HepG2 (cell line): ENCODE measurements around the gene CERS6. TPM values are rescaled to one million over a fixed set of nuclear protein-coding genes. Genes with fewer than 3 reads are reported as not detected.

Experiments used
- ATAC-seq: fragments of 200-7000 bp; cut with Tn5 transposase; 3 replicates; pipeline ENCODE4 v1.9.1; 2020; ENCODE audit warnings: mild to moderate bottlenecking, moderate library complexity
- BruUV-seq: library from RNA; stranded (reverse); fragments of 400-500 nt; replicated peaks from 2 replicates; lab custom pipeline; 2021; lab: Mats Ljungman, UMichigan
- CTCF ChIA-PET: fragments of 300-600 bp; formaldehyde crosslinking; extraction: SDS; loops from one replicate; lab custom pipeline; 2021; ENCODE audit warnings: low total read pairs, inconsistent platforms, low intra/inter-chr PET ratio; lab: Yijun Ruan, JAX
- POLR2A ChIA-PET: fragments of 350-600 bp; sonication (Branson Sonifier 250); formaldehyde crosslinking; loops from one replicate; lab custom pipeline; 2020; ENCODE audit warnings: antibody characterized with exemption, inconsistent platforms; lab: Yijun Ruan, JAX
- DNase-seq: peaks from one replicate; pipeline ENCODE4 v3.0.0-alpha.2; 2015; ENCODE audit warnings: low spot score
- FAIRE-seq: peaks from 3 replicates; lab custom pipeline; 2011; peaks lifted over from hg19 to GRCh38; lab: Jason Lieb, UNC
- H2AFZ ChIP-seq: one replicate; pipeline ENCODE4 v1.6.1; 2011; ENCODE audit warnings: low read length, inconsistent platforms
- H3K27ac ChIP-seq: fragments of 300-600 bp; 3 replicates; pipeline ENCODE4 v1.8.0; 2011; ENCODE audit warnings: mixed run types, mild to moderate bottlenecking, mixed read lengths, low read length, inconsistent platforms; ENCODE audit not compliant: insufficient read depth; ENCODE audit errors: extremely low read length
- H3K27me3 ChIP-seq, 2 experiments: fragments of 200-600 bp in 1 of 2; 2 replicates in 1 of 2; 3 replicates in 1 of 2; pipeline versions ENCODE4 v1.6.0 to v1.8.0; 2011; ENCODE audit warnings: low read length in 2 of 2, mild to moderate bottlenecking in 2 of 2, moderate library complexity in 2 of 2, inconsistent platforms in 1 of 2; ENCODE audit not compliant: insufficient read depth in 2 of 2, control insufficient read depth in 1 of 2
- H3K36me3 ChIP-seq, 2 experiments: fragments of 200-600 bp in 1 of 2; replicated peaks in 1 of 2; 2 replicates in 1 of 2; 3 replicates in 1 of 2; pipeline versions ENCODE4 v1.5.1 to v1.8.0; 2011; ENCODE audit warnings: low read length in 2 of 2, inconsistent platforms in 1 of 2; ENCODE audit not compliant: insufficient read depth in 2 of 2, control insufficient read depth in 1 of 2
- H3K4me1 ChIP-seq: 2 replicates; pipeline ENCODE4 v1.5.1; 2012; ENCODE audit warnings: low read length, inconsistent platforms; ENCODE audit not compliant: insufficient read depth
- H3K4me2 ChIP-seq: 2 replicates; pipeline ENCODE4 v1.6.0; 2011; ENCODE audit warnings: low read depth, low read length, inconsistent platforms
- H3K4me3 ChIP-seq, 3 experiments: fragments of 200-600 bp in 1 of 3; sonication (generic), shearing (Covaris generic) in 1 of 3; replicated peaks in 1 of 3; 2 replicates each; pipeline ENCODE4 v1.5.1; 2011 to 2016; ENCODE audit warnings: low read length in 3 of 3, inconsistent platforms in 2 of 3, low read depth in 2 of 3, mild to moderate bottlenecking in 2 of 3, control low read depth in 1 of 3, mixed read lengths in 1 of 3; ENCODE audit not compliant: insufficient read depth in 1 of 3
- H3K79me2 ChIP-seq: one replicate; pipeline ENCODE4 v1.6.1; 2011; ENCODE audit warnings: low read length, inconsistent platforms; ENCODE audit not compliant: insufficient read depth
- H3K9ac ChIP-seq: 2 replicates; pipeline ENCODE4 v1.6.0; 2011; ENCODE audit warnings: mild to moderate bottlenecking, low read depth, low read length, inconsistent platforms; ENCODE audit not compliant: insufficient read depth
- H3K9me3 ChIP-seq: 2 replicates; pipeline ENCODE4 v1.5.1; 2012; ENCODE audit warnings: mild to moderate bottlenecking, low read length
- H4K20me1 ChIP-seq: 2 replicates; pipeline ENCODE4 v1.6.0; 2011; ENCODE audit warnings: inconsistent platforms, mild to moderate bottlenecking, low read length, moderate library complexity; ENCODE audit not compliant: insufficient read depth
- AGO1 ChIP-seq: fragments of 200-400 bp; formaldehyde crosslinking; IDR thresholded peaks from 2 replicates; pipeline ENCODE4 v1.6.1; 2017; ENCODE audit warnings: mild to moderate bottlenecking, low read depth, low read length, moderate library complexity; ENCODE audit not compliant: poor library complexity, severe bottlenecking
- DNMT1 ChIP-seq: sonication (generic); formaldehyde crosslinking; IDR thresholded peaks from 2 replicates; pipeline ENCODE4 v1.5.1; 2020; ENCODE audit warnings: mild to moderate bottlenecking, missing genetic modification reagents
- FOXC1 ChIP-seq: sonication (generic); formaldehyde crosslinking; IDR thresholded peaks from 2 replicates; pipeline ENCODE4 v1.8.0; 2022; ENCODE audit warnings: mild to moderate bottlenecking, missing genetic modification reagents, borderline replicate concordance
- HNRNPL ChIP-seq: fragments of 200-400 bp; formaldehyde crosslinking; IDR thresholded peaks from 2 replicates; pipeline ENCODE4 v1.6.1; 2017; ENCODE audit warnings: mild to moderate bottlenecking, low read depth, low read length
- KMT2B ChIP-seq: IDR thresholded peaks from 2 replicates; pipeline ENCODE4 v1.6.1; 2016; ENCODE audit warnings: missing genetic modification reagents, missing compliant biosample characterization
- MEF2D ChIP-seq: sonication (generic); formaldehyde crosslinking; IDR thresholded peaks from 2 replicates; pipeline ENCODE4 v1.5.1; 2020; ENCODE audit warnings: mild to moderate bottlenecking, missing genetic modification reagents
- MLXIP ChIP-seq: sonication (generic); formaldehyde crosslinking; IDR thresholded peaks from 2 replicates; pipeline ENCODE4 v1.9.0; 2021; ENCODE audit warnings: missing genetic modification reagents, borderline replicate concordance
- MTA1 ChIP-seq: sonication (generic); formaldehyde crosslinking; IDR thresholded peaks from 2 replicates; pipeline ENCODE4 v1.4.0; 2020; ENCODE audit warnings: missing genetic modification reagents, mild to moderate bottlenecking, borderline replicate concordance
- REXO4 ChIP-seq: sonication (generic); formaldehyde crosslinking; IDR thresholded peaks from 2 replicates; pipeline ENCODE4 v1.8.0; 2022; ENCODE audit warnings: missing genetic modification reagents, mild to moderate bottlenecking, borderline replicate concordance
- THRA ChIP-seq: sonication (generic); formaldehyde crosslinking; IDR thresholded peaks from 2 replicates; pipeline ENCODE4 v1.4.0; 2020; ENCODE audit warnings: missing genetic modification reagents, borderline replicate concordance
- ZNF292 ChIP-seq: sonication (generic); formaldehyde crosslinking; IDR thresholded peaks from 2 replicates; pipeline ENCODE4 v1.8.1; 2022; ENCODE audit warnings: mild to moderate bottlenecking, low read depth, missing genetic modification reagents, borderline replicate concordance
- ZNF484 ChIP-seq: sonication (generic); formaldehyde crosslinking; IDR thresholded peaks from 2 replicates; pipeline ENCODE4 v1.5.1; 2020; ENCODE audit warnings: mild to moderate bottlenecking, low read depth, missing genetic modification reagents, borderline replicate concordance
- ZNF501 ChIP-seq: sonication (generic); formaldehyde crosslinking; IDR thresholded peaks from 2 replicates; pipeline ENCODE4 v1.5.1; 2020; ENCODE audit warnings: mild to moderate bottlenecking, moderate library complexity, missing genetic modification reagents
- ZNF619 ChIP-seq: sonication (generic); formaldehyde crosslinking; IDR thresholded peaks from 2 replicates; pipeline ENCODE4 v1.4.0; 2020; ENCODE audit warnings: mild to moderate bottlenecking, missing genetic modification reagents
- ZNF713 ChIP-seq: sonication (generic); formaldehyde crosslinking; IDR thresholded peaks from 2 replicates; pipeline ENCODE4 v1.4.0; 2020; ENCODE audit warnings: mild to moderate bottlenecking, missing genetic modification reagents
- ZNF839 ChIP-seq: sonication (generic); formaldehyde crosslinking; IDR thresholded peaks from 2 replicates; pipeline ENCODE4 v1.4.0; 2020; ENCODE audit warnings: missing genetic modification reagents, mild to moderate bottlenecking, borderline replicate concordance
- ZXDC ChIP-seq: sonication (generic); formaldehyde crosslinking; IDR thresholded peaks from 2 replicates; pipeline ENCODE4 v1.5.0; 2020; ENCODE audit warnings: mild to moderate bottlenecking, missing genetic modification reagents
- WGBS: methylation state at CpG from one replicate; pipeline ENCODE4 v1.1.6; 2017; ENCODE audit warnings: low lambda C conversion rate; 5-methylcytosine and 5-hydroxymethylcytosine counted together
- in situ Hi-C: cut with HindIII; loops from 2 replicates; pipeline ENCODE4 v1.10.0; 2017; ENCODE audit warnings: low pct_unique_long_range_greater_than_20kb; ENCODE audit not compliant: extremely low pct_ligation_motif_present
- intact Hi-C: fragments of 100-400 bp; cut with micrococcal nuclease; formaldehyde crosslinking; loops from one replicate; pipeline ENCODE4 v1.10.0; 2022; ENCODE audit not compliant: unreplicated experiment
- polyA plus RNA-seq, 8 experiments: library from polyadenylated mRNA; depleted of rRNA in 3 of 8; stranded (reverse) in 7 of 8; unstranded in 1 of 8; fragments of >200 nt; fragmentation: Illumina TruSeq in 4 of 8; extraction: Trizol in 4 of 8; gene quantifications; 2 replicates each; pipeline versions ENCODE4 v1.2.1 to v1.2.3, GENCODE V29; 2011 to 2016; ENCODE audit warnings: low read depth in 4 of 8, missing spikeins in 1 of 8, mixed read lengths in 1 of 8; ENCODE audit not compliant: insufficient read depth in 1 of 8
- total RNA-seq, 5 experiments: library from RNA; depleted of rRNA; stranded (reverse); fragments of >200 nt; fragmentation: Illumina TruSeq; extraction: Trizol; gene quantifications; 2 replicates each; pipeline ENCODE4 v1.2.3, GENCODE V29; 2016; ENCODE audit warnings: low read depth in 1 of 5

CERS6 gene
- total and polyA plus RNA-seq, 2 of the 13 experiments (the other 11 are each of a cell fraction or from before 2014, with no cell fraction given), result 10.1 to 20.3 TPM

DNA sequence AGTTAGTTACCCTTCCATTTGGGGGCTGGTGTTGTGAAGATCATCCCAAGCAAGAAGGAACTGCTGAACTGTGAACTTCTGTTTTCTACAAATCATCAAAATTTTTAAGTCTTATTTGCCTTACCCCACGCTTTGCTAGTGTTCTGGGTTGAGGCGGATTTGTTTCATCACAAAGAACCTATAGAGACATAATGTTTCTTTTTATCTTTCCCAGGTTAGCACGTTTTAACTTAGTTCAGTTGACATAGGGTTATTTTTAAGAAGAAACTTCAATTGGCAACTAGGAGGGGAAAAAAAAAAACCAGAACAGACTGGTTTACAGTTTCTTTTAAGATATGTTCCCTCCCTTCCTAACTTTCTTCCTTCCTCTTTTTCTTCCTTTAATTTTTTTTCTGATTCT lies 31.1 kb upstream of the CERS6 start:
- H3K9ac ChIP-seq, result no peak overlapping the region
- no peaks in the 10 kb centered on the region for H3K36me3 ChIP-seq
- ChIA-PET POLR2A (no interaction called here), CTCF (no interaction called here)
- H2AFZ ChIP-seq, result no peak overlapping the region
- in situ Hi-C loops, result no loop called here
- peaks cover 0 to 17% of the 10 kb centered on the region in 2 experiments; a peak in 2 of 5 replicates for H3K27me3 ChIP-seq
- H3K4me2 ChIP-seq, result no peak overlapping the region
- H3K4me3 ChIP-seq, result no peak overlapping the region
- H4K20me1 ChIP-seq, result no peaks in the 10 kb centered on the region
- no peak overlapping the region for H3K27ac ChIP-seq
- no peaks in the 10 kb centered on the region for H3K9me3 ChIP-seq
- no peak for ATAC-seq
- 19% methylated on average over 3 of the region's 3 CpGs for WGBS
- TF ChIP-seq ZXDC (CRISPR knock-in tag), result no peak
- no peak for TF ChIP-seq ZNF292 (CRISPR knock-in tag)
- TF ChIP-seq MTA1 (CRISPR knock-in tag), result no peak
- no peak for TF ChIP-seq ZNF501 (CRISPR knock-in tag)
- no peak for TF ChIP-seq ZNF484
- TF ChIP-seq HNRNPL, result no peak
- no peak for TF ChIP-seq REXO4 (CRISPR knock-in tag)
- TF ChIP-seq ZNF619 (CRISPR knock-in tag), result no peak
- no peak for TF ChIP-seq MEF2D (CRISPR knock-in tag)
- TF ChIP-seq MLXIP (CRISPR knock-in tag), result no peak
- no peak for TF ChIP-seq FOXC1 (CRISPR knock-in tag)
- TF ChIP-seq DNMT1 (CRISPR knock-in tag), result no peak
- TF ChIP-seq THRA, result no peak
- TF ChIP-seq ZNF713, result no peak
- TF ChIP-seq ZNF839 (CRISPR knock-in tag), result no peak
- TF ChIP-seq KMT2B (CRISPR knock-in tag), result no peak
- TF ChIP-seq AGO1, result no peak
- no peak for DNase-seq
- intact Hi-C loops, result no loop called here
- H3K4me1 ChIP-seq, result peaks cover 8% of the 10 kb centered on the region; the same call in 1 of the 2 replicates
- H3K79me2 ChIP-seq, result no peaks in the 10 kb centered on the region
- no peak for FAIRE-seq
- BruUV-seq, result no TSS peak
